AG09309 (cell line): Measurements from ENCODE around the gene DAB2IP.

ENCODE experiments used
- DNase-seq: peaks from one replicate; pipeline ENCODE4 v3.0.0-alpha.2; 2010; ENCODE audit warnings: low read depth
- H3K4me3 ChIP-seq: 2 replicates; pipeline ENCODE4 v1.5.1; 2011; ENCODE audit warnings: mild to moderate bottlenecking, low read depth, low read length, moderate library complexity; ENCODE audit not compliant: control insufficient read depth
- TF ChIP-seq, protein P1 (sequence below): IDR thresholded peaks from 2 replicates; pipeline ENCODE4 v1.5.1; 2011; ENCODE audit warnings: mild to moderate bottlenecking, low read depth, low read length, inconsistent platforms; ENCODE audit not compliant: insufficient read depth, control insufficient read depth; ENCODE audit errors: missing control alignments

The DAB2IP gene

DNA sequence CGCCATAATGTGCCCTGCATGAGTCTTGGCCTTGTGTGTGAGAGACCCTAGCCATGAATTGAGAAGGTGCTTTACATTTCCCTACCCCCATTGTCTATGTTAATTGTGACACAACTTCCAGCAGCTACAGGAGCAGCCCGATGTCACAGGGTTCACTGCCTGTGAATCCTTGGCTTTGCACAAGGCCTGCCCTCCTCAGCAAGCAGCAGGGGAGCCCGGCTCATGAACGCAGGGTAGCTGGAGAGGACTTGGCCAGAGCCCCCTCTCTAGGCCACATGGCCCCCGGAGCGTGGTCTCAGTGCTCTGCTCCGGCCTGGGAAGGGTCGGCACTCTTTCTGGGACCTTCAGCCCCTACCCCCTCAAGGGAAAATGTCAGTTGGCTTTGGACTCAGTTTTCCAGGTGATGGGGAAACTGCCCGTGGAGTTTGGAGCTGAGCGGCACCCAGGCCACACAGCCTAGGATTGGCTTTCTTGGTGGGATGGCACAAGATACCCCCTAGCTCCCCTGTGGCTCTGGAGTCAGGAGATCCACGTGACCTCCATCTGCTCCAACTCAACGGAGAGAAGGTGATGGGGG lies 160.8 kb downstream of the DAB2IP start:
- no peak overlapping the region for H3K4me3 ChIP-seq
- TF ChIP-seq, protein P1, sequence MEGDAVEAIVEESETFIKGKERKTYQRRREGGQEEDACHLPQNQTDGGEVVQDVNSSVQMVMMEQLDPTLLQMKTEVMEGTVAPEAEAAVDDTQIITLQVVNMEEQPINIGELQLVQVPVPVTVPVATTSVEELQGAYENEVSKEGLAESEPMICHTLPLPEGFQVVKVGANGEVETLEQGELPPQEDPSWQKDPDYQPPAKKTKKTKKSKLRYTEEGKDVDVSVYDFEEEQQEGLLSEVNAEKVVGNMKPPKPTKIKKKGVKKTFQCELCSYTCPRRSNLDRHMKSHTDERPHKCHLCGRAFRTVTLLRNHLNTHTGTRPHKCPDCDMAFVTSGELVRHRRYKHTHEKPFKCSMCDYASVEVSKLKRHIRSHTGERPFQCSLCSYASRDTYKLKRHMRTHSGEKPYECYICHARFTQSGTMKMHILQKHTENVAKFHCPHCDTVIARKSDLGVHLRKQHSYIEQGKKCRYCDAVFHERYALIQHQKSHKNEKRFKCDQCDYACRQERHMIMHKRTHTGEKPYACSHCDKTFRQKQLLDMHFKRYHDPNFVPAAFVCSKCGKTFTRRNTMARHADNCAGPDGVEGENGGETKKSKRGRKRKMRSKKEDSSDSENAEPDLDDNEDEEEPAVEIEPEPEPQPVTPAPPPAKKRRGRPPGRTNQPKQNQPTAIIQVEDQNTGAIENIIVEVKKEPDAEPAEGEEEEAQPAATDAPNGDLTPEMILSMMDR = no peak
- DNase-seq = no peak

DNA sequence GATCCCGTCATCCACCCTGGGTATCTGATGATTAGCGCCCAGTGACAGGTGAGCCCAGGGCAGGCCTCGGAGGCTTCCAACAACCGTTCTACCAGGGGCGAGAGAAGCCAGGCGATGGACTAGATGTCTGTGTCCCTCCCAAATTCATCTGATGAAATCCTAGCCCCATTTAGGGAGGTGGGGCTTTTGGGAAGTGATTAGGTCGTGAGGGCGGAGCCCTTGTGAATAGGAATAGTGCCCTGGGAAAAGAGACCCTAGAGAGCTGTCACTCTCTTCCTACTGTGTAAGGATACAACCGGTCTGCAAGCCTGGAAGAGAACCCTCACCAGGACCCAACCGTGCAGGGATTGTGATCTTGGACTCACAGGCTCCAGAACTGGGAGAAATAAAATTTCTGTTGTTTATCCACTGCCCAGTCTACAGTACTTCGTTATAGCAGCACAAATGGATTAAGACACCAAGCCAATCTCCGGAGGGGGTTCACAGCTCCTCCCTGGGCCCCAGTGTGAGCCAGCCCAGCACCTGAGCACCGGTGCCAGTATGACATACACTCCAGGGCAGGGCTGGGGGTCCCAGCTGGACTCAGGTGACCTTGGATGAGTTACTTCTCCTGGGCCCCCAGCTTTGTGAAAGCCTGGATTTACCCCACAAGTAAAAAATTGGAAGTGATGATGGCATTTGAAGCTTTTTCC lies 162.2 kb downstream of the DAB2IP start:
- no peak overlapping the region for H3K4me3 ChIP-seq

DNA sequence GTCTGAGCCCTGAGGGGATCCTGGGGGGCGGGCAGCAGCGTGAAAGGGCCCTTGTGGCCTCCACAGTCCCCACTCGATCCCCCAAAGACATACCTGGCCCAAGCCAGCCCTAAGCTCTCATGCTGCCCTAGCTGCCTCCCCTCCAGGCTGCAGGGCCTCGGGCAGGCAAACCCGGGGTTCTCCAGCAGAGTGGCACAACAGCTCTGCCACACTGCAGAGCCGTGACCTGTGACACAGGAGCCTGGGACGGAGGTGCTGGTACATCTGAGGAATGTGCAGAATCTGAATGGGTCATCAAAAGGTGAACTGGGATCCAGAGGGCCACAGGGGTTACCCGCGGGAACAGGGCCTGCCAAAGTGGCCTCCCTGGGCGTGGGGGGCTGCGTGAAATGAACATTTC lies 163.2 kb downstream of the DAB2IP start:
- DNase-seq = no peak
- H3K4me3 ChIP-seq = no peak overlapping the region
- TF ChIP-seq, protein P1 = no peak

More for the DNA sequence above, 162.2 kb downstream of the DAB2IP start:
- DNase-seq = no peak
- TF ChIP-seq, protein P1 = no peak

DNA sequence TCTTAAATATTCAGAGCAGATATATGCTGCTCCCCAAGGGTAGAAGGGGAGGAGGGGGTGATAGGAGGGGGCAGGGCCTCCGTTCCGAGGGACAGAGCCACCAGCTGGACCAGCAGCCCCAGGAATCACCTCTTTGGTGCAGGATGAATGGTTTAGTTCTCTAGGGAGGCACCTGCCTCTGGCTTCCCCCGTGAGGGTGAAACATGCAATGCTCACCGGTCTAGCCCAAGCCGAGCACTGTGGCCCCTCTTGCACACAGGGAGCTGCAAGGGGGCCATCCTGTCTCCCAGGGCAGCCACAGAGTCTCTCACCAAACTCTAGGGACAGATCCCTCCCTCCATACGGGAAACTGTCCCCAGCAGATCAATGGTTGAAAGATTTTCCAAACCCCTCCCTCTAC lies 163.7 kb downstream of the DAB2IP start:
- no peak for DNase-seq
- TF ChIP-seq, protein P1 = no peak
- H3K4me3 ChIP-seq = no peak overlapping the region

DNA sequence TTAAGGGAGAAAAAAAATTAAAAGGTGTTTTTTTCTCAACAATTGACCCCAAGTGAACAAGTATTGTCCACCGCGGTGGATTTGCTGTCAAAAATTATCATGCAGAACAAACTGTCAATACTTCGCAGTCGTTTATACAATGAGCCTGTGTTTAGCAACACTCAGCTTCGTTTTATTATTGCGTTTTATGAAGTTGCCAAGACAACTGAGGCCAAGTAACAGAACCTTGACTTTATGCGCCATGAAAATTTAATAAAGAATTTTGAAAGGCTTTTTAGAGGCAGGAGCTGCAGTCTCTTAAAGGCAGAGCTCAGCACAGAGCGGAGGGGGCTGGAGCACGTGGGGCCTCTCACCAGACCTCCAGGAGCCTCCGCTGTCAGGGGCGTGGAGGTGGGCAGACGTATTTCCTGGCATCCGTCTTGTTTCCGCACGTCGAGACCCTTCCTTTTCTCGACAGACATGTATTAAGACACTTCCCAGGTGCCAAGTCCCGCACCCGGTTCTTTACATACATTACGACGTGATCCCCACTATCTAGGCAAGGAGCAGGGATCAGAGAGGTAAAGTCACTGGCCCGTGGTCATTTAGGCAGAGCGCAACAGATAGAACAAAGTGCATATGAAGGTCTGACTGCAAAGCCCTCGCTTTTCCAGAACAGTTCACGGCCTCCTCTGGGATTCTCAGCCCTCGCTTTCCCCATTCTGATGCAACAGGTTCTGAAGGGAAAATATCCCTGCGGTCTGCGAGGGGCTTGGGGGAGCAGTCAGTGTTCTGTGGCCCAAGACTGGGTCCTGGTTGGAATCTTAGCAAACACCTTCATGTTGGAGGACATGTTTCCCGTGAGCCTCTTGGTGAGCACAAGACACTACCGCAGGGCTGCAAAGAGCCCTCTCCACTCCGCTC lies 164.4 kb downstream of the DAB2IP start:
- TF ChIP-seq, protein P1 = no peak
- H3K4me3 ChIP-seq = no peak overlapping the region
- DNase-seq = no peak

DNA sequence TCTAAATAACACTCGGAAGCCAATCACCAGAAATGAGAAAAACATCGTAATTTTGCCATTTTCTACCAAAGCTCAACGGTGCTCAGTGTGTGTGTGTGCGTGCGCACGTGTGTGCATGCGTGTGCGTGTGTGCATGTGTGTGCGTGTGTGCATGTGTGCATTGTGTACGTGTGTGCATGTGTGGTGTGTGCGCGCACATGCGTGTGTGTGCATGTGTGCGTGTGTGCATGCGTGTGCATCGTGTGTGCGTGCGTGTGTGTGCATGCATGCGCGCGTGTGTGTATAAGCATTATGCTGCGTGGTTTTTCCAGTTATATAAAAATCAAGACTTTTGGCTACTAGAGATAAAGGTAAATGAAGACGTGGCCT lies 165.0 kb downstream of the DAB2IP start:
- no peak for DNase-seq
- H3K4me3 ChIP-seq = no peak overlapping the region
- TF ChIP-seq, protein P1 = no peak
